ENCODE measurements around the gene FBXL19. TPM values are rescaled to one million over a fixed set of nuclear protein-coding genes. Genes with fewer than 3 reads are reported as not detected.

Gene FBXL19
- total and polyA plus RNA-seq, 9 of the 15 experiments (the other 6 are each of a cell fraction or from before 2014, with no cell fraction given), result 0.13 to 48.0 (median 13.5) TPM; not detected in 1

GRCh38 chr16:30949650-30950515, 26.5 kb downstream of the FBXL19 start (continued):
- TF ChIP-seq ZNF280A (IDR thresholded peaks at IDR 0.05; ENCODE audit: low read depth, partially characterized antibody) (no peak), ETV5 (CRISPR knock-in tag; IDR thresholded peaks at IDR 0.05; ENCODE audit: low read depth) (peak; percentile 93), SAP30 (IDR thresholded peaks at IDR 0.05; ENCODE audit: borderline replicate concordance, insufficient read depth, low read depth, low read length, poor library complexity, severe bottlenecking) (peak; percentile 60), SNAPC5 (CRISPR knock-in tag; IDR thresholded peaks at IDR 0.05) (no peak), PREB (CRISPR knock-in tag; IDR thresholded peaks at IDR 0.05) (no peak), ADNP (tag; IDR thresholded peaks at IDR 0.05) (no peak), SIX5 (IDR thresholded peaks at IDR 0.05; ENCODE audit: borderline replicate concordance in 1 of 2, insufficient read depth in 1 of 2, low read depth in 1 of 2, low read length in 2 of 2) (no peak), THAP12 (CRISPR knock-in tag; IDR thresholded peaks at IDR 0.05) (no peak), KAT7 (CRISPR knock-in tag; IDR thresholded peaks at IDR 0.05; ENCODE audit: borderline replicate concordance) (no peak), MECOM (CRISPR knock-in tag; IDR thresholded peaks at IDR 0.05) (no peak), ZNF384 (IDR thresholded peaks at IDR 0.05; ENCODE audit: low read depth, low read length) (no peak), LCOR (CRISPR knock-in tag; IDR thresholded peaks at IDR 0.05) (no peak), ZNF217 (CRISPR knock-in tag; IDR thresholded peaks at IDR 0.05) (no peak), ZNF184 (CRISPR knock-in tag; IDR thresholded peaks at IDR 0.05) (no peak), ZNF586 (CRISPR knock-in tag; conservative IDR thresholded peaks at IDR 0.05) (no peak), ZFP30 (CRISPR knock-in tag; IDR thresholded peaks at IDR 0.05; ENCODE audit: borderline replicate concordance) (no peak), HOMEZ (CRISPR knock-in tag; IDR thresholded peaks at IDR 0.05) (no peak), NFYB (IDR thresholded peaks at IDR 0.05; ENCODE audit: extremely low read depth, insufficient read length) (no peak), TCF7 (IDR thresholded peaks at IDR 0.05; ENCODE audit: borderline replicate concordance) (no peak)

All from K562 (cell line).